ENCODE measurements around the gene C6orf132.

Gene C6orf132

DNA sequence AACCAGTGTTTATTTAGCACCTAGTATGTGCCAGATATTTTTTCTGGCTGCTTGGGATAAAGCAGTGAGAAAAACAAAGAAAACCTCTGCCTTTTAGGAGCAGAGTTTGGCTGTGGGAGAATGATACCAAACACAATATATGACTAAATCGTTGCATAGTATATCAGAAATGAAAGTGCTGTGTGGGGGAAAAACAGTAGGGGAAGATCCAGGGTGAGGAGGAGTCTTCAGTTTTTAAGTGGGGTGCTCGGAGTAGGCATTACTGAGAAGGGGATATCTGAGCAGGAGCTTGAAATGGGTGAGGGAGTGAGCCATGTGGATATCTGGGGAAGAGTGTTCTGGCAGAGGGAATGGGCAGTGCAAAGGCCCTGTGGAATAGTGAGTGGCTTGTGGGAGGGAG, 69.1 kb downstream of the C6orf132 start:
- H3K4me3 ChIP-seq (ENCODE audit: low read length), result no peak overlapping the region
- no peak for DNase-seq (ENCODE audit: low read depth)
- TF ChIP-seq, protein P1, sequence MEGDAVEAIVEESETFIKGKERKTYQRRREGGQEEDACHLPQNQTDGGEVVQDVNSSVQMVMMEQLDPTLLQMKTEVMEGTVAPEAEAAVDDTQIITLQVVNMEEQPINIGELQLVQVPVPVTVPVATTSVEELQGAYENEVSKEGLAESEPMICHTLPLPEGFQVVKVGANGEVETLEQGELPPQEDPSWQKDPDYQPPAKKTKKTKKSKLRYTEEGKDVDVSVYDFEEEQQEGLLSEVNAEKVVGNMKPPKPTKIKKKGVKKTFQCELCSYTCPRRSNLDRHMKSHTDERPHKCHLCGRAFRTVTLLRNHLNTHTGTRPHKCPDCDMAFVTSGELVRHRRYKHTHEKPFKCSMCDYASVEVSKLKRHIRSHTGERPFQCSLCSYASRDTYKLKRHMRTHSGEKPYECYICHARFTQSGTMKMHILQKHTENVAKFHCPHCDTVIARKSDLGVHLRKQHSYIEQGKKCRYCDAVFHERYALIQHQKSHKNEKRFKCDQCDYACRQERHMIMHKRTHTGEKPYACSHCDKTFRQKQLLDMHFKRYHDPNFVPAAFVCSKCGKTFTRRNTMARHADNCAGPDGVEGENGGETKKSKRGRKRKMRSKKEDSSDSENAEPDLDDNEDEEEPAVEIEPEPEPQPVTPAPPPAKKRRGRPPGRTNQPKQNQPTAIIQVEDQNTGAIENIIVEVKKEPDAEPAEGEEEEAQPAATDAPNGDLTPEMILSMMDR (conservative IDR thresholded peaks at IDR 0.05; ENCODE audit: low read depth, low read length), result no peak

DNA sequence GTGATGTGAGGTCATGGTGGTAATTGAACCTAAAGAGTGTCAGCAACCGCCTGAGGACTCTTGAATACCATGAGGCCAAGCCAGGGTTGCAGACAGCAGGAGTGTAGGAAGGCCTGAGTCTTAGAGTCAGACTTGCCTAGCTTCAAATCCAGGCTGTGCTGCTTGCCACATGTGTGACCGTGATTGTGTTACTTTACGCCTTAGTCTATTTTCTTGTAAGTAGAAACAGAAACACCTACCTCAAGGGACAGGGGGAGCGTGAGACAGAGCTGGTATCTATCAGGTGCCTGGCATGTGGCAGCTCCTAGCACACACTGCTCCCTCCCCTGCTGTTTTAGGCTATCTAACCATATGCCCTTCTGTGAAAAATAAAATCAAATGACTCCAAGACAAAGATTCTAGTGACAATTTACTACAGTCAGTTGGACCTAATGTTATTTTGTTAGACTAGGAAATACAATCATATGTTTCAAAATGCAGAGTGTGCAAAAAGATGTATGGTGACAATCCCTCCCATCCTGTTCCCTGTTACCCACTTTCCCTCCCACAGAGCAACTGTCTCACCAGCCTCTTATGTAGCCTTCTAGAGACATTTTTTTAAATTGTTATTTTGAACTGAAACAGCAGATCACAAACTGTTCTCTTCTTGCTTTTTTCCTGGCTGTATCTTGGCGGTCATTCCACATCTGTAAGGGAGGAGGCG, 70.4 kb downstream of the C6orf132 start:
- DNase-seq (ENCODE audit: low read depth), result no peak
- TF ChIP-seq, protein P1 (conservative IDR thresholded peaks at IDR 0.05; ENCODE audit: low read depth, low read length), result no peak
- H3K4me3 ChIP-seq (ENCODE audit: low read length), result no peak overlapping the region

DNA sequence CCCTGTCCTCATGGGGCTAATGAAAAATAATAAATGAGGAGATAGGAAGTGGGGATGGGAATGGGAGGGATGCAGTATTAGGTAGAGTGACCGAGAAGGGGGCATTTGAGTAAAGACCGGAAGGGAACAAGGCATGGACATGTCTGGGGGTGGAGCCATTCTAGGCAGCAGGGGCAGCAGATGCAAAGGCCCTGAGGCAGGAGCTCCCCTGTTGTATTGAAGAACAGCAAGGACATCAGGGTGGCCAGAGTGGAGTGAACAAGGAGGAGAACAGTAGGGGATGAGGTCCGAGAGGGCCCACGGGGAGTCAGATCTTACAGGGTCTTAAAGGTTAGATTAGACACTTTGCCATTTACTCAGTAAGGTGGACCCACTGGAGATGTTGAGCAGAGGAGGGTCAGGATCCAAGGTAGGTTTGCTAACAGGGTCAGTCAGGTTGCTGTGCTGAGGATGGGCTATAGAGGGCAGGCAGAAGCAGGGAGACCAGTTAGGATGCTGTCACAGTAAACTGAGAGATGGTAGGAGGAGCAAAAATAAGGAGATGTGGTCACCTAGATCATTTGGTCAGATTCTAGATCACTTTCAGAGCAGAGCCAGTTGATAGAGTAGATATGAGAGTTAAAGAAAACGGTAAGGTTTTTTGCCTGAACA, 73.4 kb downstream of the C6orf132 start:
- DNase-seq (ENCODE audit: low read depth), result no peak
- no peak overlapping the region for H3K4me3 ChIP-seq (ENCODE audit: low read length)
- TF ChIP-seq, protein P1 (conservative IDR thresholded peaks at IDR 0.05; ENCODE audit: low read depth, low read length), result no peak

DNA sequence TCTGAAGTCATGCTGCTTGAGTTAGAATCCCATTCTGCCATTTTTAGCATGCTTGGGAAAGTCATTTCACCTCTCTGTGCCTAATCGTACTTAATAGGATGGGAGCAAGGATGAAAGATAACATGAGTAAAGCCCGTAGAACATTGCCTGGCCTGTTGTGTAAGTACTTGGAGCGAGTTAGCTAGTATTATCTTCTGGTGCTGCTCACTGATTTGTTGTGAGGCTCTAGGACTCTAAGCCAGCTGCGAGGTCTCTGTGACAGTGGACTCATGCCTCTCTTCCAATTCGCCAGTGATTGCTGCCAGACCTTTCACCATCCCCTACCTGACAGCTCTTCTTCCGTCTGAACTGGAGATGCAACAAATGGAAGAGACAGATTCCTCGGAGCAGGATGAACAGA, 74.2 kb downstream of the C6orf132 start:
- no peak for DNase-seq (ENCODE audit: low read depth)
- TF ChIP-seq, protein P1 (conservative IDR thresholded peaks at IDR 0.05; ENCODE audit: low read depth, low read length), result no peak
- H3K4me3 ChIP-seq (ENCODE audit: low read length), result no peak overlapping the region

DNA sequence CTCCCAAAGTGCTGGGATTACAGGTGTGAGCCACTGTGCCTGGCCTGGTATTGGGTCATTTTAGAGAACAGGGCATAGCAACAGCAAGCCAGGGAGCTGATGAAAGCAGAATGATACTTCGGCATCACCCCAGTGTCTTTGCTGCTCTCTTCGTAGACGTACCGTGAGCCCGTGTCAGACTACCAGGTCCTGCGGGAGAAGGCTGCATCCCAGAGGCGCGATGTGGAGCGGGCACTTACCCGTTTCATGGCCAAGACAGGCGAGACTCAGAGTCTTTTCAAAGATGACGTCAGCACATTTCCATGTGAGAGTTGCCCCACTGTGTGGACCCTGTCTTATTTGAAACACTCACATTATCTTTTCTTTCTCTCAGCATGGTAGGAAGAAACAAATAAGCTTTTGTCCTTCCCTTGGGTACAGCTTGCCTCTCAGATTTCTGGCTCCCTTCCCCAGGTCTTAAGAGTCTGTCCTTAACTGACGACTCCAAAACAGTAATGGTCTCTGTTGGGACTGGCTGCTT, 76.2 kb downstream of the C6orf132 start:
- H3K4me3 ChIP-seq (ENCODE audit: low read length), result no peak overlapping the region
- DNase-seq (ENCODE audit: low read depth), result no peak
- TF ChIP-seq, protein P1 (conservative IDR thresholded peaks at IDR 0.05; ENCODE audit: low read depth, low read length), result no peak

DNA sequence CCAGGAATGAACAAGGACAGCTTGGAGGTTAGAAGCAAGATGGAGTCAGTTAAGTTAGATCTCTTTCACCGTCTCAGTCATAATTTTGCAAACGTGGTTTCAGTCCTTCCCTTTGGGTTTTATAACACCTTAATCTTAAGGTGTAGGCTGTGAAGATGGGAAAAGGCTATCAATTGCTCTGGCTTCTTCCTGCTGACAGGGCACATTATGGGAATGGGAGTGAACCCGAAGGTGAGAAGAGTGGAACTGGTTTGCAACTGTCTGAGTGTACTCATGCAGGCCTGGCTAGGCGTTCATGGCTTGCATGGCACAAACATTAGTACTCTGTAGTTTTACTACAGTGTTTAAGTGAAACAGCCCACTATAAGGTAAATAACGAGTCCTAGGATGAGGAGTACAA, 82.7 kb downstream of the C6orf132 start:
- no peak for DNase-seq (ENCODE audit: low read depth)
- TF ChIP-seq, protein P1 (conservative IDR thresholded peaks at IDR 0.05; ENCODE audit: low read depth, low read length), result no peak
- H3K4me3 ChIP-seq (ENCODE audit: low read length), result no peak overlapping the region

DNA sequence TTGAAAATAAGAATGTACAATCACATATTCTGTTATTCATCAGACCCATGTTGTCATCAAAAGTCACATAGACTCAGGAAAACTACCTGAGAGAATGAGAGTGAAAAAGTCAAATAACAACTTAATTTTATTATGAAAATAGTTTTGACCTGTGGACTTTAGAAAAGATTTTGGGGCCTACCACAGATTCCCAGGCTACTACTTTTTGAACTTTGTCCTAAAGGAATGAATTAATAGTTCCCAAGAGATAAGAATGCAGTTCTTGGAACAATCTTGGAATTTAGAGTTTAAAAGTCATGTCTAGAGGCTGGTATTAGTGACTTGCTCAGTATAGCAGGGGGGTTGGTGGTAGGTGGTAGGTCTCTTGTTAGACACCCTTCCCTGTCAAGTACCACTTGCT, 88.8 kb downstream of the C6orf132 start:
- TF ChIP-seq, protein P1 (conservative IDR thresholded peaks at IDR 0.05; ENCODE audit: low read depth, low read length), result no peak
- DNase-seq (ENCODE audit: low read depth), result no peak
- no peak overlapping the region for H3K4me3 ChIP-seq (ENCODE audit: low read length)
